ENCODE measurements around the gene MCF2L2.
A peak's percentile ranks its signal among the peaks of the same experiment; 100 is the strongest.

The MCF2L2 gene

GRCh38 chr3:183385698-183386613 lies 42.5 kb downstream of the MCF2L2 start:
- no peak overlapping the region for H3K4me3 ChIP-seq (ENCODE audit: low read length in 2 of 2)
- H3K9me3 ChIP-seq (ENCODE audit: control insufficient read depth in 2 of 2, low read length in 2 of 2) = no peaks in the 10 kb centered on the region
- no peaks in the 10 kb centered on the region for H3K27me3 ChIP-seq (ENCODE audit: control insufficient read depth in 2 of 2, insufficient read depth in 2 of 2, low read length in 2 of 2)
- no peaks in the 10 kb centered on the region for H3K4me1 ChIP-seq (ENCODE audit: control insufficient read depth in 2 of 2, insufficient read depth in 2 of 2, low read length in 2 of 2)
- no peak overlapping the region for H3K9ac ChIP-seq (ENCODE audit: low read depth in 1 of 2, low read length in 2 of 2)
- H3K36me3 ChIP-seq (ENCODE audit: control insufficient read depth in 2 of 2, insufficient read depth in 2 of 2, low read length in 2 of 2) = no peaks in the 10 kb centered on the region
- H3K27ac ChIP-seq (ENCODE audit: low read depth in 2 of 2, low read length in 2 of 2) = no peak overlapping the region

- Histone ChIP-seq H3K27me3 (ENCODE audit: control insufficient read depth in 2 of 2, insufficient read depth in 2 of 2, low read length in 2 of 2) (no peaks in the 10 kb centered on the region), H3K4me1 (ENCODE audit: control insufficient read depth in 2 of 2, insufficient read depth in 2 of 2, low read length in 2 of 2) (no peaks in the 10 kb centered on the region), H3K9me3 (ENCODE audit: control insufficient read depth in 2 of 2, low read length in 2 of 2) (no peaks in the 10 kb centered on the region), H3K27ac (ENCODE audit: low read depth in 2 of 2, low read length in 2 of 2) (no peak overlapping the region), H3K36me3 (ENCODE audit: control insufficient read depth in 2 of 2, insufficient read depth in 2 of 2, low read length in 2 of 2) (no peaks in the 10 kb centered on the region), H3K9ac (ENCODE audit: low read depth in 1 of 2, low read length in 2 of 2) (no peak overlapping the region), H3K4me3 (ENCODE audit: low read length in 2 of 2) (no peak overlapping the region)
Observed at GRCh38 chr3:183381673-183382072, 46.7 kb downstream of the MCF2L2 start.

- Histone ChIP-seq H3K4me3 (ENCODE audit: low read length in 2 of 2) (no peak overlapping the region), H3K36me3 (ENCODE audit: control insufficient read depth in 2 of 2, insufficient read depth in 2 of 2, low read length in 2 of 2) (no peaks in the 10 kb centered on the region), H3K27ac (ENCODE audit: low read depth in 2 of 2, low read length in 2 of 2) (no peak overlapping the region), H3K27me3 (ENCODE audit: control insufficient read depth in 2 of 2, insufficient read depth in 2 of 2, low read length in 2 of 2) (no peaks in the 10 kb centered on the region), H3K9ac (ENCODE audit: low read depth in 1 of 2, low read length in 2 of 2) (no peak overlapping the region), H3K9me3 (ENCODE audit: control insufficient read depth in 2 of 2, low read length in 2 of 2) (no peaks in the 10 kb centered on the region), H3K4me1 (ENCODE audit: control insufficient read depth in 2 of 2, insufficient read depth in 2 of 2, low read length in 2 of 2) (no peaks in the 10 kb centered on the region)
Observed at GRCh38 chr3:183381179-183381578, 47.2 kb downstream of the MCF2L2 start.

- H3K9me3 ChIP-seq (ENCODE audit: control insufficient read depth in 2 of 2, low read length in 2 of 2) = no peaks in the 10 kb centered on the region
- H3K27me3 ChIP-seq (ENCODE audit: control insufficient read depth in 2 of 2, insufficient read depth in 2 of 2, low read length in 2 of 2) = no peaks in the 10 kb centered on the region
- H3K4me3 ChIP-seq (ENCODE audit: low read length in 2 of 2) = no peak overlapping the region
- no peak overlapping the region for H3K9ac ChIP-seq (ENCODE audit: low read depth in 1 of 2, low read length in 2 of 2)
- no peaks in the 10 kb centered on the region for H3K36me3 ChIP-seq (ENCODE audit: control insufficient read depth in 2 of 2, insufficient read depth in 2 of 2, low read length in 2 of 2)
- H3K27ac ChIP-seq (ENCODE audit: low read depth in 2 of 2, low read length in 2 of 2) = peak overlapping the region; percentile 14 to 40
- H3K4me1 ChIP-seq (ENCODE audit: control insufficient read depth in 2 of 2, insufficient read depth in 2 of 2, low read length in 2 of 2) = no peaks in the 10 kb centered on the region
Observed at GRCh38 chr3:183378951-183379350, 49.5 kb downstream of the MCF2L2 start.

- H3K9ac ChIP-seq (ENCODE audit: low read depth in 1 of 2, low read length in 2 of 2) = no peak overlapping the region
- H3K36me3 ChIP-seq (ENCODE audit: control insufficient read depth in 2 of 2, insufficient read depth in 2 of 2, low read length in 2 of 2) = no peaks in the 10 kb centered on the region
- no peaks in the 10 kb centered on the region for H3K9me3 ChIP-seq (ENCODE audit: control insufficient read depth in 2 of 2, low read length in 2 of 2)
- H3K4me1 ChIP-seq (ENCODE audit: control insufficient read depth in 2 of 2, insufficient read depth in 2 of 2, low read length in 2 of 2) = no peaks in the 10 kb centered on the region
- no peak overlapping the region for H3K4me3 ChIP-seq (ENCODE audit: low read length in 2 of 2)
- peak overlapping the region in 1 of 2 donors; percentile 65 for H3K27ac ChIP-seq (ENCODE audit: low read depth in 2 of 2, low read length in 2 of 2)
- no peaks in the 10 kb centered on the region for H3K27me3 ChIP-seq (ENCODE audit: control insufficient read depth in 2 of 2, insufficient read depth in 2 of 2, low read length in 2 of 2)
Observed at GRCh38 chr3:183378545-183378944, 49.9 kb downstream of the MCF2L2 start.

- Histone ChIP-seq H3K27ac (ENCODE audit: low read depth in 2 of 2, low read length in 2 of 2) (peak overlapping the region in 1 of 2 donors; percentile 65), H3K36me3 (ENCODE audit: control insufficient read depth in 2 of 2, insufficient read depth in 2 of 2, low read length in 2 of 2) (no peaks in the 10 kb centered on the region), H3K4me1 (ENCODE audit: control insufficient read depth in 2 of 2, insufficient read depth in 2 of 2, low read length in 2 of 2) (no peaks in the 10 kb centered on the region), H3K9ac (ENCODE audit: low read depth in 1 of 2, low read length in 2 of 2) (no peak overlapping the region), H3K4me3 (ENCODE audit: low read length in 2 of 2) (no peak overlapping the region), H3K27me3 (ENCODE audit: control insufficient read depth in 2 of 2, insufficient read depth in 2 of 2, low read length in 2 of 2) (no peaks in the 10 kb centered on the region), H3K9me3 (ENCODE audit: control insufficient read depth in 2 of 2, low read length in 2 of 2) (no peaks in the 10 kb centered on the region)
Observed at GRCh38 chr3:183378008-183378407, 50.4 kb downstream of the MCF2L2 start.

GRCh38 chr3:183377307-183377959 lies 51.0 kb downstream of the MCF2L2 start:
- H3K4me1 ChIP-seq (ENCODE audit: control insufficient read depth in 2 of 2, insufficient read depth in 2 of 2, low read length in 2 of 2) = no peaks in the 10 kb centered on the region
- peak overlapping the region; percentile 63 to 65 for H3K27ac ChIP-seq (ENCODE audit: low read depth in 2 of 2, low read length in 2 of 2)

GRCh38 chr3:183375787-183376186 lies 52.6 kb downstream of the MCF2L2 start:
- Histone ChIP-seq H3K9ac (ENCODE audit: low read depth in 1 of 2, low read length in 2 of 2) (no peak overlapping the region), H3K9me3 (ENCODE audit: control insufficient read depth in 2 of 2, low read length in 2 of 2) (no peaks in the 10 kb centered on the region), H3K4me1 (ENCODE audit: control insufficient read depth in 2 of 2, insufficient read depth in 2 of 2, low read length in 2 of 2) (no peaks in the 10 kb centered on the region), H3K27ac (ENCODE audit: low read depth in 2 of 2, low read length in 2 of 2) (no peak overlapping the region), H3K4me3 (ENCODE audit: low read length in 2 of 2) (no peak overlapping the region), H3K36me3 (ENCODE audit: control insufficient read depth in 2 of 2, insufficient read depth in 2 of 2, low read length in 2 of 2) (no peaks in the 10 kb centered on the region), H3K27me3 (ENCODE audit: control insufficient read depth in 2 of 2, insufficient read depth in 2 of 2, low read length in 2 of 2) (no peaks in the 10 kb centered on the region)

More at GRCh38 chr3:183377307-183377959, 51.0 kb downstream of the MCF2L2 start:
- H3K9ac ChIP-seq (ENCODE audit: low read depth in 1 of 2, low read length in 2 of 2) = no peak overlapping the region
- no peaks in the 10 kb centered on the region for H3K36me3 ChIP-seq (ENCODE audit: control insufficient read depth in 2 of 2, insufficient read depth in 2 of 2, low read length in 2 of 2)
- no peak overlapping the region for H3K4me3 ChIP-seq (ENCODE audit: low read length in 2 of 2)
- H3K27me3 ChIP-seq (ENCODE audit: control insufficient read depth in 2 of 2, insufficient read depth in 2 of 2, low read length in 2 of 2) = no peaks in the 10 kb centered on the region
- no peaks in the 10 kb centered on the region for H3K9me3 ChIP-seq (ENCODE audit: control insufficient read depth in 2 of 2, low read length in 2 of 2)

GRCh38 chr3:183375337-183375736 lies 53.1 kb downstream of the MCF2L2 start:
- Histone ChIP-seq H3K4me1 (ENCODE audit: control insufficient read depth in 2 of 2, insufficient read depth in 2 of 2, low read length in 2 of 2) (no peaks in the 10 kb centered on the region), H3K36me3 (ENCODE audit: control insufficient read depth in 2 of 2, insufficient read depth in 2 of 2, low read length in 2 of 2) (no peaks in the 10 kb centered on the region), H3K4me3 (ENCODE audit: low read length in 2 of 2) (no peak overlapping the region), H3K9me3 (ENCODE audit: control insufficient read depth in 2 of 2, low read length in 2 of 2) (no peaks in the 10 kb centered on the region), H3K9ac (ENCODE audit: low read depth in 1 of 2, low read length in 2 of 2) (no peak overlapping the region), H3K27ac (ENCODE audit: low read depth in 2 of 2, low read length in 2 of 2) (peak overlapping the region in 1 of 2 donors; percentile 17), H3K27me3 (ENCODE audit: control insufficient read depth in 2 of 2, insufficient read depth in 2 of 2, low read length in 2 of 2) (no peaks in the 10 kb centered on the region)

- H3K4me3 ChIP-seq (ENCODE audit: low read length in 2 of 2) = no peak overlapping the region
- no peak overlapping the region for H3K9ac ChIP-seq (ENCODE audit: low read depth in 1 of 2, low read length in 2 of 2)
- H3K27ac ChIP-seq (ENCODE audit: low read depth in 2 of 2, low read length in 2 of 2) = no peak overlapping the region
- peaks cover 6 to 10% of the 10 kb centered on the region in 2 donors for H3K4me1 ChIP-seq (ENCODE audit: control insufficient read depth in 2 of 2, insufficient read depth in 2 of 2, low read length in 2 of 2)
- H3K27me3 ChIP-seq (ENCODE audit: control insufficient read depth in 2 of 2, insufficient read depth in 2 of 2, low read length in 2 of 2) = no peaks in the 10 kb centered on the region
- no peaks in the 10 kb centered on the region for H3K9me3 ChIP-seq (ENCODE audit: control insufficient read depth in 2 of 2, low read length in 2 of 2)
- H3K36me3 ChIP-seq (ENCODE audit: control insufficient read depth in 2 of 2, insufficient read depth in 2 of 2, low read length in 2 of 2) = no peaks in the 10 kb centered on the region
Observed at GRCh38 chr3:183372911-183373310, 55.5 kb downstream of the MCF2L2 start.

Data from mucosa of rectum (tissue), 2 donors.